SK-N-SH (cell line): ENCODE results near the gene FUS.

Experiments used
- JUND ChIP-seq: IDR thresholded peaks from 2 replicates; pipeline ENCODE4 v1.4.0; 2012
- SMC3 ChIP-seq: IDR thresholded peaks from 2 replicates; pipeline ENCODE4 v1.6.1; 2012; ENCODE audit warnings: low read depth, low read length, improper control_type of control experiment
- TAF1 ChIP-seq: IDR thresholded peaks from 2 replicates; pipeline ENCODE4 v1.6.1; 2012; ENCODE audit warnings: low read depth, mild to moderate bottlenecking, low read length, moderate library complexity, borderline replicate concordance
- TF ChIP-seq, protein P1 (sequence below): fragments of 200-600 bp; sonication (generic); IDR thresholded peaks from 2 replicates; pipeline ENCODE4 v1.6.1; 2017; ENCODE audit warnings: antibody characterized with exemption, mild to moderate bottlenecking, moderate library complexity
- TF ChIP-seq, protein P2 (sequence below): fragments of 150-350 bp; IDR thresholded peaks from 2 replicates; pipeline ENCODE4 v1.6.1; 2017; ENCODE audit warnings: antibody characterized with exemption, low read length, low read depth, borderline replicate concordance

DNA sequence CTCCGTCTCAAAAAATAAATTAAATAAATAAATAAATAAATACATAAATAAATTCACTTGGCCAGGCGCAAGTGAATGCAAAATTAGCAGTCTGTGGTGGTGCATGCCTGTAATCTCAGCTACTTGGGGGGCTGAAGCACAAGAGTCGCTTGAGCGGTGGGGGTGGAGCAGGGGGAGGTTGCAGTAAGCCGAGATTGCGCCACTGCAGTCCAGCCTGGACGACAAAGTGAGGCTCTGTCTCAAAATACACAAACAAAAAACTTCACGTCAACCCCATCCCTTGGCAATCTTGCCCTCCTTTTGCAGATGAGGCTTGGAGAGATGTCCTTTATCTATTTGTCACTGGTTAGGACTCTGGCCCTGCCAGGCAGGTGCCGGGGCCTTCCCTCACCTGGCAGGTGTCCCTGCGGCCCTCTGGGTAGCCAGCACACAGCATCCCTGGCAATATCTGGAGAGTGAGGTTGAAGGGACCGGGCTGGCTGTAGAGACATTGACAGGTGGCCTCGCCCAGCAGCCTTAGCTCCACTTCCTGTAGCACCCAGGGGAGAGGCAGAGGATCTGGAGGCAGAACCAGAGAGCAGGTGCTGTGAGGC is 34.4 kb upstream of the FUS start:
- TF ChIP-seq, protein P1, sequence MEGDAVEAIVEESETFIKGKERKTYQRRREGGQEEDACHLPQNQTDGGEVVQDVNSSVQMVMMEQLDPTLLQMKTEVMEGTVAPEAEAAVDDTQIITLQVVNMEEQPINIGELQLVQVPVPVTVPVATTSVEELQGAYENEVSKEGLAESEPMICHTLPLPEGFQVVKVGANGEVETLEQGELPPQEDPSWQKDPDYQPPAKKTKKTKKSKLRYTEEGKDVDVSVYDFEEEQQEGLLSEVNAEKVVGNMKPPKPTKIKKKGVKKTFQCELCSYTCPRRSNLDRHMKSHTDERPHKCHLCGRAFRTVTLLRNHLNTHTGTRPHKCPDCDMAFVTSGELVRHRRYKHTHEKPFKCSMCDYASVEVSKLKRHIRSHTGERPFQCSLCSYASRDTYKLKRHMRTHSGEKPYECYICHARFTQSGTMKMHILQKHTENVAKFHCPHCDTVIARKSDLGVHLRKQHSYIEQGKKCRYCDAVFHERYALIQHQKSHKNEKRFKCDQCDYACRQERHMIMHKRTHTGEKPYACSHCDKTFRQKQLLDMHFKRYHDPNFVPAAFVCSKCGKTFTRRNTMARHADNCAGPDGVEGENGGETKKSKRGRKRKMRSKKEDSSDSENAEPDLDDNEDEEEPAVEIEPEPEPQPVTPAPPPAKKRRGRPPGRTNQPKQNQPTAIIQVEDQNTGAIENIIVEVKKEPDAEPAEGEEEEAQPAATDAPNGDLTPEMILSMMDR, result no peak
- TF ChIP-seq, protein P2, sequence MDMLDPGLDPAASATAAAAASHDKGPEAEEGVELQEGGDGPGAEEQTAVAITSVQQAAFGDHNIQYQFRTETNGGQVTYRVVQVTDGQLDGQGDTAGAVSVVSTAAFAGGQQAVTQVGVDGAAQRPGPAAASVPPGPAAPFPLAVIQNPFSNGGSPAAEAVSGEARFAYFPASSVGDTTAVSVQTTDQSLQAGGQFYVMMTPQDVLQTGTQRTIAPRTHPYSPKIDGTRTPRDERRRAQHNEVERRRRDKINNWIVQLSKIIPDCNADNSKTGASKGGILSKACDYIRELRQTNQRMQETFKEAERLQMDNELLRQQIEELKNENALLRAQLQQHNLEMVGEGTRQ, result no peak
- TF ChIP-seq TAF1 (no peak), JUND (no peak), SMC3 (no peak)
